SK-MEL-5 (cell line): ENCODE results near the gene CFAP69. TPM values are rescaled to one million over a fixed set of nuclear protein-coding genes. Genes with fewer than 3 reads are reported as not detected.
A peak's percentile ranks its signal among the peaks of the same experiment; 100 is the strongest.
"Not testable (repeated sequence)": the region's sequence is repeated elsewhere in the genome, so short reads cannot be mapped to it uniquely, and the experiment has no call there.

Experiments used
- DNase-seq: peaks from one replicate; pipeline ENCODE4 v3.0.0-alpha.2; 2016; ENCODE audit warnings: low read depth, low spot score
- in situ Hi-C: cut with HindIII; loops from 2 replicates; pipeline ENCODE4 v1.10.0; 2016; ENCODE audit warnings: low sequenced_read_pairs, high pct_unique_total_duplicates, low pct_unique_long_range_greater_than_20kb
- total RNA-seq: library from RNA; depleted of rRNA; stranded (reverse); fragments of >200 nt; shearing (Covaris generic); gene quantifications from 2 replicates; pipeline ENCODE4 v1.2.3, GENCODE V29; 2014

Gene CFAP69
- total RNA-seq, 1 experiment from 2014 or later = 2.1 TPM

GRCh38 chr7:90311175-90311574, 66.2 kb downstream of the CFAP69 start:
- in situ Hi-C loops = loop anchor here (25.0 kb wide), 1 partner anchor 101 kb away; the partner anchor contains the start of gene CLDN12
- no peak for DNase-seq

- peak; percentile 48 for DNase-seq
- in situ Hi-C loops = loop anchor here (25.0 kb wide), 1 partner anchor 100 kb away; the partner anchor contains the start of gene CLDN12
These were observed 67.8 kb downstream of the CFAP69 start for GRCh38 chr7:90312745-90313144.

GRCh38 chr7:90313907-90314306, 68.9 kb downstream of the CFAP69 start:
- in situ Hi-C loops = loop anchor here (25.0 kb wide), 1 partner anchor 98 kb away; the partner anchor contains the start of gene CLDN12
- DNase-seq = no peak

GRCh38 chr7:90320014-90320413, 75.0 kb downstream of the CFAP69 start:
- no peak for DNase-seq
- in situ Hi-C loops = loop anchor here (25.0 kb wide), 1 partner anchor 92 kb away; the partner anchor contains the start of gene CLDN12

GRCh38 chr7:90320418-90320800, 75.4 kb downstream of the CFAP69 start:
- no peak for DNase-seq
- in situ Hi-C loops = loop anchor here (25.0 kb wide), 1 partner anchor 92 kb away; the partner anchor contains the start of gene CLDN12

- in situ Hi-C loops = loop anchor here (25.0 kb wide), 1 partner anchor 91 kb away; the partner anchor contains the start of gene CLDN12
- no peak for DNase-seq
These were observed 76.0 kb downstream of the CFAP69 start, which contains the start of gene FAM237B for GRCh38 chr7:90320801-90321494. FAM237B (minus strand) TSS chr7:90321304; CDS start chr7:90319748, 1,556 bp downstream.

- DNase-seq = no peak
- in situ Hi-C loops = loop anchor here (25.0 kb wide), 1 partner anchor 89 kb away; the partner anchor contains the start of gene CLDN12
These were observed 77.9 kb downstream of the CFAP69 start for GRCh38 chr7:90322837-90323236.

GRCh38 chr7:90326500-90326899, 81.5 kb downstream of the CFAP69 start:
- in situ Hi-C loops = no loop called here
- no peak for DNase-seq

GRCh38 chr7:90334193-90334843, 89.3 kb downstream of the CFAP69 start:
- in situ Hi-C loops = no loop called here
- no peak for DNase-seq

- DNase-seq, in situ Hi-C loops: not testable (repeated sequence)
These were observed 90.0 kb downstream of the CFAP69 start for GRCh38 chr7:90334926-90335325.

- in situ Hi-C loops = no loop called here
- DNase-seq = no peak
These were observed 92.1 kb downstream of the CFAP69 start for GRCh38 chr7:90337106-90337505.

- no peak for DNase-seq
- in situ Hi-C loops = no loop called here
These were observed 100.0 kb downstream of the CFAP69 start for GRCh38 chr7:90345016-90345415.

- in situ Hi-C loops = no loop called here
- DNase-seq = peak; percentile 59
These were observed 100.8 kb downstream of the CFAP69 start for GRCh38 chr7:90345595-90346335.

- in situ Hi-C loops = no loop called here
- peak; percentile 97 for DNase-seq
These were observed 101.6 kb downstream of the CFAP69 start, which contains the start of gene GTPBP10 for GRCh38 chr7:90346336-90347125. GTPBP10 (plus strand) TSS chr7:90346716; CDS start chr7:90346742, 26 bp downstream.

GRCh38 chr7:90347759-90348158, 102.8 kb downstream of the CFAP69 start:
- no peak for DNase-seq
- in situ Hi-C loops = no loop called here

- in situ Hi-C loops = no loop called here
- no peak for DNase-seq
These were observed 104.3 kb downstream of the CFAP69 start for GRCh38 chr7:90349305-90349704.

- in situ Hi-C loops, DNase-seq: not testable (repeated sequence)
These were observed 105.1 kb downstream of the CFAP69 start for GRCh38 chr7:90350032-90350431.
